ENCODE results near the gene SRA1. TPM values are rescaled to one million over a fixed set of nuclear protein-coding genes. Genes with fewer than 3 reads are reported as not detected.
"Not testable (repeated sequence)": the region's sequence is repeated elsewhere in the genome, so short reads cannot be mapped to it uniquely, and the experiment has no call there.

Gene SRA1
- total RNA-seq (2014; rRNA removed; shearing (Covaris generic)): 50.9 and 53.8 TPM in 2 replicates

GRCh38 chr5:140557136-140557805 lies at the start of gene SRA1:
Gene SRA1, minus strand, starts transcription at chr5:140557473. Its CDS starts 21 bp downstream, at chr5:140557452.
- peak; percentile 92 for DNase-seq (ENCODE audit: low spot score)
- in situ Hi-C loops (cut with HindIII; ENCODE audit: low sequenced_read_pairs): no loop called here

- no peak for DNase-seq (ENCODE audit: low spot score)
- in situ Hi-C loops (cut with HindIII; ENCODE audit: low sequenced_read_pairs): no loop called here
These were observed 49.8 kb upstream of the SRA1 start for GRCh38 chr5:140607031-140607430.

GRCh38 chr5:140605879-140606278 lies 48.6 kb upstream of the SRA1 start:
- in situ Hi-C loops (cut with HindIII; ENCODE audit: low sequenced_read_pairs): no loop called here
- DNase-seq (ENCODE audit: low spot score): no peak

DNA sequence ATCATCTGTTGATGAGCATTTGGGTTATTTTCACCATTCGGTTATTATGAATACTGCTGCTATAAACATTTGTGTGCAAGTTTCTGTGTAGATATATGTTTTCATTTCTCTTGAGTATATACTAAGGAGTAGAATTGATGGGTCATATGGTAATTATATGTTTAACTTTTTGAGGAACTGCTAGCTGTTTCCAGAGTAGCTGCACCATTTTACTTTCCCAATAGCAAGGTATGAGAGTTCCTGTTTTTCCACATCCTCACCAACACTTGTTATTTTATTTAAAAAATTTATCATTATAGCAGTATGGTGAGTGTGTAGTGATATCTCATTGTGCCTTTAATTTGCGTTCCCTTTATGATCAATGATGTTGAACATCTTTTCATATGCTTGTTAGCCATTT lies 46.5 kb upstream of the SRA1 start:
- in situ Hi-C loops (cut with HindIII; ENCODE audit: low sequenced_read_pairs): no loop called here
- DNase-seq (ENCODE audit: low spot score): no peak

- DNase-seq (ENCODE audit: low spot score); in situ Hi-C loops (cut with HindIII; ENCODE audit: low sequenced_read_pairs): not testable (repeated sequence)
These were observed 46.1 kb upstream of the SRA1 start for GRCh38 chr5:140603446-140603698.

DNA sequence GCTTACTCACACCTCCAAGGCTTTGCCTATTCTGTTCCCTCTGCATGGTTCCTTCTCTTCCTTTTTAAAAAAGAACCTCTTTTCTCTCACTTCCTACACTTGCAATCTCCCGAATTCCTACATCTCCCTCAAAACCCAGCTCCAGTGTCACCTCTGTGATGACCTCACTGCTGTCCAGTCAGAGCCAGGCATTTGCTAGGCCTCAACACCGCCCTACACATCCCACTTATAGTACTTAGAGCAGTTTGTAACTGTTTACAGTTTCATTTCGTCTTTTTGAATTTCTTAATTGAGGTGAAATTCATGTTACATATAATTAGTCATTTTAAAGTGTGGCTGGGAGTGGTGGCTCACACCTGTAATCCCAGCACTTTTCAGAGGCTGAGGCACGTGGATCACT lies 44.9 kb upstream of the SRA1 start:
- no peak for DNase-seq (ENCODE audit: low spot score)
- in situ Hi-C loops (cut with HindIII; ENCODE audit: low sequenced_read_pairs): no loop called here

DNA sequence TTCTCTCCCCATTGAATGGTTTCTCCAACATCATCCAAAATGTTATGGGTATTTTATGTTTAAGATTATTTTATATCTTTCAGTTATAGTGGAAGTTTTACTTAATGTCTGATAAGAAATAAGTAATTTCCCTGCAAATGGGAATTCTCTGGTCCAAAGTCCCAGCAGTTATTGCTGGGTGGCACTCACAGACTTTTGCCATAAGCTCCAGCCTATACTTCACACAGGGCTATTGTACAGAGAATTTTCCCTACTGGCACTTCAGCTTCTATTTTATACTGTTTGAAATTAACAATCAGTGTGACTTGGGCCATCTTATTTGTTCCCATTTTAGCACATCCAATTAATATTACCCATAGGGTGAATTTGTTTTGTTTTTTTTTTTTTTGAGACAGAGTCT lies 42.8 kb upstream of the SRA1 start:
- in situ Hi-C loops (cut with HindIII; ENCODE audit: low sequenced_read_pairs): no loop called here

GRCh38 chr5:140598836-140599235 lies 41.6 kb upstream of the SRA1 start:
- in situ Hi-C loops (cut with HindIII; ENCODE audit: low sequenced_read_pairs): no loop called here
- no peak for DNase-seq (ENCODE audit: low spot score)

More for the DNA sequence above, 42.8 kb upstream of the SRA1 start:
- no peak for DNase-seq (ENCODE audit: low spot score)

GRCh38 chr5:140596321-140596741 lies 39.1 kb upstream of the SRA1 start:
- peak; percentile 29 for DNase-seq (ENCODE audit: low spot score)
- in situ Hi-C loops (cut with HindIII; ENCODE audit: low sequenced_read_pairs): no loop called here

DNA sequence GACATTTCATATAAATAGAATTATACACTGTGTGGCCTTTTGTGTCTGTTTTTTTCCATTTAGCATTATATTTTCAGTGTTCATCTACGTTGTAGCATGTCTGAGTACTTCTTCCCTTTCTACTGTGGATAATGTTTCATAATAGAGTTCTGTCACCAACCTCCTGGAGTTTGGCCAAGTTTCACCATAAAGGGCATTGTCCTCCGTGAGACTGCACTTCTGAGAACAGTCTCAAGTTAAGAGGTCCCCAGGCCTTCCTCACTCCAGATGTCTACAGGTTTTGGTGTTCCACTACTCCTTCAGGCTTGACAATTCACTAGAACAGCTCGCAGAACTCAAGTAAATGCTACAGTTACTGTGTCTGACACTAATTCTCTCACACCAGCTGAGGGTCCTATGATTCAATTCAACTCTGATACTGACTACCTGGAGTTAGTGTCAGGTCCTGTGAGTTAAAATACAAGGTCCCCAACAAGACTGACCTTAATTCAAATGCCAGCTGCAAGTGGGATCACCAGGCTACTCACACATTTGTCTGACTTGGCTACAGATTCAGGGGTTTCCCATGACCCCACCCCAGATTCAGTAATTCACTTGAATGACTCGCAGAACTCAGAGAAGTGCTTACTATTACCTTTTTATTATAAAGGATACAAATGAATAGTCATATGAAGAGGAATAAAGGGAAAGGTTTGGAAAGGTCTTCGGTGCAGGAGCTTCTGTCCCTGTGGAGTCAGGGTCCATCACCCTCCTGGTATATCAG lies 38.4 kb upstream of the SRA1 start:
- no peak for DNase-seq (ENCODE audit: low spot score)
- in situ Hi-C loops (cut with HindIII; ENCODE audit: low sequenced_read_pairs): no loop called here

DNA sequence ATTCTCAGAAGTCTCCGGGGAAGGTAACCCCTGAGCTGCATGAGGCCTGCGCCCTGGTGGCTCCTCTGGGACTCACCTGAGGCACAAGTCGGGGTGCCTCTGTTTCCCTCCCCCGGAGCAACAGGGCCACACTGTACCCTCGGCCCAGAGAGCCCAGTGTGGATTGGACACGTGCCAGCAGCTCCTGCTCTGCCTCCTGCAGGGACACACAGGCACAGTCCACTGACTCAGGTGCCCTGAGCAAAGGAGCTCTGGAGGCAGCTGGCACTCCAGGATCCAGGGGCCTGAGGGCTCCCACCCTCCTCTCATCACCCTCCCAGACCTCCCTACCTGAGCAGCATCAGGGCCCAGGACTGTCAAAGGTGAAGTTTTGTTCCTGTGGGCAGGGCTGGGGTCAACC lies 36.9 kb upstream of the SRA1 start:
- DNase-seq (ENCODE audit: low spot score): no peak
- in situ Hi-C loops (cut with HindIII; ENCODE audit: low sequenced_read_pairs): no loop called here

- in situ Hi-C loops (cut with HindIII; ENCODE audit: low sequenced_read_pairs); DNase-seq (ENCODE audit: low spot score): not testable (repeated sequence)
These were observed 35.8 kb upstream of the SRA1 start for GRCh38 chr5:140593070-140593469.

DNA sequence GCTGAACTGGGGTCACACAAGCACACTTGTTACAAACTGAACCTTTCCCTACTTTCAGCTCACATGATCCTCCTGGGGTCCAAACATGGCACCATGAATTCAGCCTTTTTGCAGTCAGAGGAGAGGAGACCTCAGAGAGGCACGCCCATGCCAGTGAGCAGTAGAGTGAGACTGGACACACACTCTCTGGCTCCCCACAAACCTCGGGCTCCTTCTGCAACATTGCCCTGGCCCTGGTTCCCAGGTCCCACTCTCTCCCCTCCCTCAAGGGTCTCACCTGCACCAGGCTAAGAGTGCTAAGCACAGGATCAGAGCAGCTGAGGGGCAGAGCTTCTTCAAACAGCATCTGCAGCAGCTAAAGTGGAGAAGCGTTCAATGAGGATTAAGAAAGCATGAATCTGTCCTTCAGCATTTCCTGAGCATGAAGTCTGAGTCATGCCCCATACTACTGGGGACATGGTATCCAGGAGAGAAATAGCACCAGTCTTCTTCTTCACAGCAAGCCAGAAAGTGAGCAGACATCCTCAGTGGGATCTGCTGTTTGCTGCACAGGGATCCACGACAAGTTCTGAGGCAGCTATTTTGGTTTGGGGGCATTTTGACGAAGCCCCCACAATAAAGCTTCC lies 34.6 kb upstream of the SRA1 start:
- no peak for DNase-seq (ENCODE audit: low spot score)
- in situ Hi-C loops (cut with HindIII; ENCODE audit: low sequenced_read_pairs): no loop called here

GRCh38 chr5:140590861-140591260 lies 33.6 kb upstream of the SRA1 start:
- DNase-seq (ENCODE audit: low spot score): no peak
- in situ Hi-C loops (cut with HindIII; ENCODE audit: low sequenced_read_pairs): no loop called here

GRCh38 chr5:140588311-140589070 lies 31.2 kb upstream of the SRA1 start:
- no peak for DNase-seq (ENCODE audit: low spot score)
- in situ Hi-C loops (cut with HindIII; ENCODE audit: low sequenced_read_pairs): no loop called here

DNA sequence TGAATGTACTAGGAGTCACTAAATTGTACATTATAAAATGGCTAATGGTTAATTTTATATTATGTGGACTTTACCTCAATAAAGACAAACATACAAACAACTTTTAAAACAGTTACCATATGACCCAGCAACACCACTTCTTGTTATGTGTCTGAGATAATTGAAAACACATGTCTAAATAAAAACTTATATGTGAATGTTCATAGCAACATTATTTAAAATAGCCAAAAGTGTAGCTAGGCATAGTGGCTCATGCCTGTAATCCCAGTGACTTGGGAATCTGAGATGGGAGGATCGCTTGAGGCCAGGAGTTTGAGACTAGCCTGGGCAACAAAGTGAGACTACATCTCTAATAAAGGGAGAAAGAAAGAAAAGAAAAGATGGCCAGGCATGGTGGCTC lies 30.2 kb upstream of the SRA1 start:
- no peak for DNase-seq (ENCODE audit: low spot score)
- in situ Hi-C loops (cut with HindIII; ENCODE audit: low sequenced_read_pairs): no loop called here

- in situ Hi-C loops (cut with HindIII; ENCODE audit: low sequenced_read_pairs); DNase-seq (ENCODE audit: low spot score): not testable (repeated sequence)
These were observed 22.0 kb upstream of the SRA1 start for GRCh38 chr5:140579188-140579747.

- in situ Hi-C loops (cut with HindIII; ENCODE audit: low sequenced_read_pairs): no loop called here
- no peak for DNase-seq (ENCODE audit: low spot score)
These were observed 19.5 kb upstream of the SRA1 start for GRCh38 chr5:140576776-140577201.

DNA sequence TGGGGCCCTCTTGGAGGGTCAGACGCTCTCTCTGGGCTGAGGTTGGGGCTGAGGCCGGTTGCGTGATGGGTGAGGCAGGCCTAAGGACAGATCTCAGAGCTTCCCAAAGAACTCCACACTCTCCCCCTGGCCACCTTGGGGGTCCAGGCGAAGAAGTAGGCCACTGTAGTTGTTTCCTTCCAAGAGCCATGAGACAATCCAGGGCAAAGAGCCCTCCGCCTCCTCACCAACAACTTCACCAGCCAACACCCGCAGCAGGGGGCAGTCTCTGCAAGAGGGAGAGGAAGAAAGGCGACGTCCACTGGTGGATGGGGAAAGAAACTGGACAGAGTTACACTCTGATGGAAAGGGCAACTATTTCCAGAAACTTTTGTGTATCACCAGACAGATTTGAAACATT lies 18.0 kb upstream of the SRA1 start:
- in situ Hi-C loops (cut with HindIII; ENCODE audit: low sequenced_read_pairs): no loop called here
- no peak for DNase-seq (ENCODE audit: low spot score)

All from G401 (cell line).